AG04450 (cell line): ENCODE measurements around the gene TAPBPL. TPM values are rescaled to one million over a fixed set of nuclear protein-coding genes. Genes with fewer than 3 reads are reported as not detected.
"Not testable (repeated sequence)": the region's sequence is repeated elsewhere in the genome, so short reads cannot be mapped to it uniquely, and the experiment has no call there.

Experiments used
- CTCF ChIA-PET: fragments of 300-600, 350-600 bp; formaldehyde crosslinking; extraction: SDS; loops from one replicate; lab custom pipeline; 2022; ENCODE audit warnings: antibody characterized with exemption, inconsistent platforms; lab: Charles Lee
- POLR2A ChIA-PET: fragments of 350-600 bp; formaldehyde crosslinking; extraction: SDS; loops from one replicate; lab custom pipeline; 2021; ENCODE audit warnings: antibody characterized with exemption, inconsistent platforms; lab: Yijun Ruan, JAX
- DNase-seq: peaks from one replicate; pipeline ENCODE4 v3.0.0-alpha.2; 2011; ENCODE audit warnings: low read depth, low spot score
- H3K27ac ChIP-seq: one replicate; pipeline ENCODE4 v1.5.1; 2012; ENCODE audit warnings: low read depth, low read length, control low read depth
- H3K27me3 ChIP-seq: one replicate; pipeline ENCODE4 v1.6.0; 2012; ENCODE audit warnings: low read length; ENCODE audit not compliant: control insufficient read depth, insufficient read depth
- H3K4me3 ChIP-seq: 2 replicates; pipeline ENCODE4 v1.5.1; 2011; ENCODE audit warnings: mild to moderate bottlenecking, low read depth, low read length, control low read depth
- H3K9me3 ChIP-seq: 2 replicates; pipeline ENCODE4 v1.5.1; 2012; ENCODE audit warnings: low read length; ENCODE audit not compliant: control insufficient read depth, insufficient read depth
- CTCF ChIP-seq: IDR thresholded peaks from 2 replicates; pipeline ENCODE4 v1.5.1; 2011; ENCODE audit warnings: low read depth, low read length, control low read depth, inconsistent platforms
- polyA plus RNA-seq: library from polyadenylated mRNA; depleted of rRNA; stranded (reverse); fragments of >200 nt; gene quantifications from 2 replicates; pipeline ENCODE4 v1.2.3, GENCODE V29; 2011

The TAPBPL gene
- polyA plus RNA-seq, 1 experiment: 10.2 TPM

- DNase-seq: no peak
- no peak for TF ChIP-seq CTCF
- POLR2A ChIA-PET: interaction anchor here (1.9 kb wide), 1 partner anchor 113 kb away, joined by 8 read pairs; no protein-coding TSS in a partner anchor
- H3K27me3 ChIP-seq: no peaks in the 10 kb centered on the region
- H3K4me3 ChIP-seq: no peak overlapping the region
- H3K27ac ChIP-seq: no peak overlapping the region
- CTCF ChIA-PET: interaction anchor here (1.4 to 7.1 kb wide), 3 partner anchors 41 to 114 kb away, joined by 4 to 87 read pairs (median 26); partner anchors contain the start of gene VAMP1
- no peaks in the 10 kb centered on the region; the same call in 1 of the 2 replicates for H3K9me3 ChIP-seq
Measured at GRCh38 chr12:6424866-6425265, 27.0 kb upstream of the TAPBPL start.

GRCh38 chr12:6425590-6426531, 26.0 kb upstream of the TAPBPL start:
- ChIA-PET CTCF (interaction anchor here (4.8 to 7.1 kb wide), 2 partner anchors 40 to 113 kb away, joined by 26 to 87 read pairs; no protein-coding TSS in a partner anchor), POLR2A (interaction anchor here (0.7 kb wide), 1 partner anchor 108 kb away, joined by 3 read pairs; the partner anchor contains the start of gene GAPDH)
- H3K9me3 ChIP-seq: no peaks in the 10 kb centered on the region; the same call in 1 of the 2 replicates
- no peak for DNase-seq
- no peak overlapping the region for H3K4me3 ChIP-seq
- no peak for TF ChIP-seq CTCF
- no peaks in the 10 kb centered on the region for H3K27me3 ChIP-seq
- no peak overlapping the region for H3K27ac ChIP-seq

- ChIA-PET POLR2A (interaction anchor here (0.7 to 1.4 kb wide), 3 partner anchors 39 to 107 kb away, joined by 3 read pairs; partner anchors contain the start of genes GAPDH and VAMP1), CTCF (interaction anchor here (4.8 to 7.1 kb wide), 2 partner anchors 39 to 112 kb away, joined by 26 to 87 read pairs; no protein-coding TSS in a partner anchor)
- no peaks in the 10 kb centered on the region; the same call in 1 of the 2 replicates for H3K9me3 ChIP-seq
- H3K27ac ChIP-seq: no peak overlapping the region
- DNase-seq: no peak
- no peak overlapping the region for H3K4me3 ChIP-seq
- no peak for TF ChIP-seq CTCF
- no peaks in the 10 kb centered on the region for H3K27me3 ChIP-seq
Measured at GRCh38 chr12:6426882-6427671, 24.8 kb upstream of the TAPBPL start.

GRCh38 chr12:6427796-6428195, 24.0 kb upstream of the TAPBPL start:
- ChIA-PET CTCF (interaction anchor here (7.1 kb wide), 1 partner anchor 38 kb away, joined by 87 read pairs; no protein-coding TSS in a partner anchor), POLR2A (interaction anchor here (0.7 to 1.4 kb wide), 2 partner anchors 38 to 42 kb away, joined by 3 read pairs; partner anchors contain the start of gene VAMP1)
- H3K27me3 ChIP-seq, H3K27ac ChIP-seq, H3K4me3 ChIP-seq, H3K9me3 ChIP-seq, DNase-seq: not testable (repeated sequence)

GRCh38 chr12:6428326-6428725, 23.5 kb upstream of the TAPBPL start:
- no peak for DNase-seq
- no peaks in the 10 kb centered on the region; the same call in 1 of the 2 replicates for H3K9me3 ChIP-seq
- H3K4me3 ChIP-seq: no peak overlapping the region
- POLR2A ChIA-PET: interaction anchor here (1.4 kb wide), 1 partner anchor 42 kb away, joined by 3 read pairs; the partner anchor contains the start of gene VAMP1
- no peak overlapping the region for H3K27ac ChIP-seq
- no peak for TF ChIP-seq CTCF
- H3K27me3 ChIP-seq: no peaks in the 10 kb centered on the region
- CTCF ChIA-PET: interaction anchor here (7.1 kb wide), 1 partner anchor 37 kb away, joined by 87 read pairs; no protein-coding TSS in a partner anchor
